MCF 10A (cell line): Measurements from ENCODE around the gene PSME1. TPM values are rescaled to one million over a fixed set of nuclear protein-coding genes. Genes with fewer than 3 reads are reported as not detected.

ENCODE experiments used
- BruUV-seq: library from RNA; stranded (reverse); fragments of 400-500 nt; replicated peaks from 2 replicates; lab custom pipeline; 2021; lab: Mats Ljungman, UMichigan
- CTCF ChIA-PET: fragments of 300-600 bp; sonication (Branson Sonifier 250); formaldehyde crosslinking; extraction: SDS; loops from one replicate; lab custom pipeline; 2021; ENCODE audit warnings: antibody characterized with exemption, inconsistent platforms; lab: Yijun Ruan, JAX
- POLR2A ChIA-PET: fragments of 300-600, 350-650 bp; sonication (Branson Sonifier 250); formaldehyde crosslinking; extraction: SDS; loops from one replicate; lab custom pipeline; 2020; ENCODE audit warnings: antibody characterized with exemption, inconsistent platforms; lab: Yijun Ruan, JAX
- DNase-seq: peaks from one replicate; pipeline ENCODE4 v3.0.0-alpha.2; 2018; ENCODE audit not compliant: unreplicated experiment
- H3K27ac Mint-ChIP-seq: one replicate; pipeline ENCODE4 v1.8.0; 2022; ENCODE audit warnings: mild to moderate bottlenecking, low read depth, mixed read lengths; ENCODE audit not compliant: unreplicated experiment
- H3K27me3 Mint-ChIP-seq: one replicate; pipeline ENCODE4 v1.8.0; 2022; ENCODE audit warnings: mixed read lengths; ENCODE audit not compliant: insufficient read depth, unreplicated experiment
- H3K36me3 Mint-ChIP-seq: one replicate; pipeline ENCODE4 v1.8.0; 2022; ENCODE audit warnings: mild to moderate bottlenecking, moderate library complexity, mixed read lengths; ENCODE audit not compliant: insufficient read depth, unreplicated experiment
- H3K4me1 Mint-ChIP-seq: one replicate; pipeline ENCODE4 v1.8.0; 2022; ENCODE audit warnings: mixed read lengths; ENCODE audit not compliant: insufficient read depth, unreplicated experiment
- H3K4me3 Mint-ChIP-seq: one replicate; pipeline ENCODE4 v1.8.0; 2022; ENCODE audit warnings: mild to moderate bottlenecking, moderate library complexity, mixed read lengths; ENCODE audit not compliant: unreplicated experiment
- H3K9me3 Mint-ChIP-seq: one replicate; pipeline ENCODE4 v1.8.0; 2022; ENCODE audit warnings: mixed read lengths; ENCODE audit not compliant: unreplicated experiment
- intact Hi-C: fragments of 100-400 bp; cut with micrococcal nuclease; formaldehyde crosslinking; loops from 2 replicates; pipeline ENCODE4 v1.14.1; 2022
- microRNA-seq: library from miRNA; unstranded; fragments of <30 nt; microRNA quantifications from one replicate; pipeline ENCODE4 v1.2.0, GENCODE V29; 2022
- total RNA-seq: library from RNA; stranded (reverse); gene quantifications from 2 replicates; pipeline ENCODE4 v1.2.3, GENCODE V29; 2022
- TF ChIP-seq, protein P1 (sequence below): fragments of 200-600 bp; IDR thresholded peaks from one replicate; pipeline ENCODE4 v1.8.0; 2022; ENCODE audit warnings: antibody characterized with exemption, mild to moderate bottlenecking; ENCODE audit not compliant: unreplicated experiment

Gene PSME1
- total RNA-seq, 1 experiment from 2014 or later = 126 TPM

DNA sequence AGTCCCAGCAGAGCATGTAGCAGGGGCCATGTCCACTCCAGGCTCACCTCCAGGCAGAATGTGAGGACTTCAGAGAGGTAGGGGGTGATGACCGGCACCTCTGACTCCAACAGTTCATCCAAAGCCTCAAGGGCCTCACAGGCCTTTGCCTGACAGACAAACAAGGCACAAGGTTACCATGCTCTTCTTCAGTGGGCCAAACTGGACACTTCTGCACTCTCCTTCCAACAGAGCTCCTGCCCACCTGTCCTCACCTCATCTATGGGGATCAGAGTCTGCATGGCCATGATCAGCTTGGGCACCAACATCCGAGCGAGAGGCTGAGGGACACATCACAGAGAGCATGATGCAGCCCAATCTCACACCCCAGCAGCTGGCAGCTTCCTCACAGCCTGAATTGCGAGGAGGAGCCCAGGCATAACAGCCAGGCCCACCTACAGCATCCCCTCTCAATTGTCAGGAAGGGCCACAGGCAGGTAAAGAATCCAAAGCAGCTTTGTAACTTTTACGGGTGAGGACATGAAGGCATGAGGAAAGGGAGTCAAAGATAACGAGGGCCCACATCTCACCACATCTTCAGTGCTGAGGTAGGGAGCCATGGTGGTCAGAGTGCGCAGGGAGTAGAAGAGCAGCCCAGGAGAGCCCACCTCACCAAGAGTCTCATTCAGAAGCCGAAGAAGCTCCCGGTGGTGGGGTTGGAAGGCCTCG lies 51.0 kb downstream of the PSME1 start:
- ChIA-PET POLR2A (interaction anchor here (2.7 to 4.0 kb wide), 2 partner anchors 40 to 77 kb away, joined by 9 to 25 read pairs; partner anchors contain the start of genes PSME2 and RNF31), CTCF (interaction anchor here (0.5 to 7.0 kb wide), 6 partner anchors 10 to 1234 kb away, joined by 3 to 51 read pairs (median 4); partner anchors contain the start of gene IRF9)
- H3K27ac Mint-ChIP-seq = no peak overlapping the region
- no peaks in the 10 kb centered on the region for H3K27me3 Mint-ChIP-seq
- no peak for DNase-seq
- peaks cover 12% of the 10 kb centered on the region for H3K4me1 Mint-ChIP-seq
- TF ChIP-seq, protein P1, sequence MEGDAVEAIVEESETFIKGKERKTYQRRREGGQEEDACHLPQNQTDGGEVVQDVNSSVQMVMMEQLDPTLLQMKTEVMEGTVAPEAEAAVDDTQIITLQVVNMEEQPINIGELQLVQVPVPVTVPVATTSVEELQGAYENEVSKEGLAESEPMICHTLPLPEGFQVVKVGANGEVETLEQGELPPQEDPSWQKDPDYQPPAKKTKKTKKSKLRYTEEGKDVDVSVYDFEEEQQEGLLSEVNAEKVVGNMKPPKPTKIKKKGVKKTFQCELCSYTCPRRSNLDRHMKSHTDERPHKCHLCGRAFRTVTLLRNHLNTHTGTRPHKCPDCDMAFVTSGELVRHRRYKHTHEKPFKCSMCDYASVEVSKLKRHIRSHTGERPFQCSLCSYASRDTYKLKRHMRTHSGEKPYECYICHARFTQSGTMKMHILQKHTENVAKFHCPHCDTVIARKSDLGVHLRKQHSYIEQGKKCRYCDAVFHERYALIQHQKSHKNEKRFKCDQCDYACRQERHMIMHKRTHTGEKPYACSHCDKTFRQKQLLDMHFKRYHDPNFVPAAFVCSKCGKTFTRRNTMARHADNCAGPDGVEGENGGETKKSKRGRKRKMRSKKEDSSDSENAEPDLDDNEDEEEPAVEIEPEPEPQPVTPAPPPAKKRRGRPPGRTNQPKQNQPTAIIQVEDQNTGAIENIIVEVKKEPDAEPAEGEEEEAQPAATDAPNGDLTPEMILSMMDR = no peak
- peaks cover 54% of the 10 kb centered on the region for H3K36me3 Mint-ChIP-seq
- H3K4me3 Mint-ChIP-seq = peak overlapping the region; percentile 81
- no TSS peak for BruUV-seq
- intact Hi-C loops = no loop called here
- H3K9me3 Mint-ChIP-seq = no peaks in the 10 kb centered on the region

DNA sequence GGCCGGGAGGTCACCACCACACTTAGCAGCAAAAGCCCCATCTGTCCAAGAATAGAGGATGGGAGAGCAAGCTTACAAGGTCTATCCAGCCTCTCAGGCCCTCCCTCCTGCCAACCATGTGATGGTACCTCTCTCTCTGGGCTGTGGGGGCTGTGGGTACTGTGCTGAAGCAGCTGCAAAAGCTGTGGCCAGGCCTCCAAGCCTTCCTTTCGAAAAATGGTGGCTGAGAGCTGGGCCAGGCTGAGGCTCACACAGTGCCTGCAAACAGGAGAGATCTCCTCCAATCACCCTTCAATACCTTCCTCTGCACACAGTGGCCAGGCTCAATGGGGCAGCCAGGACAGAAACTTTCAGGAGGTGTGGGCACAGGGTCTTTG lies 51.5 kb downstream of the PSME1 start:
- POLR2A ChIA-PET = interaction anchor here (1.1 to 4.0 kb wide), 4 partner anchors 8 to 78 kb away, joined by 3 to 25 read pairs (median 8); partner anchors contain the start of genes PSME2 and RNF31
- Mint-ChIP-seq H3K27me3 (no peaks in the 10 kb centered on the region), H3K9me3 (no peaks in the 10 kb centered on the region), H3K4me1 (peaks cover 12% of the 10 kb centered on the region), H3K4me3 (peak overlapping the region; percentile 81), H3K27ac (peak overlapping the region; percentile 84), H3K36me3 (peaks cover 57% of the 10 kb centered on the region)
- DNase-seq = no peak
- CTCF ChIA-PET = interaction anchor here (0.5 to 7.0 kb wide), 6 partner anchors 11 to 1234 kb away, joined by 3 to 51 read pairs (median 4); partner anchors contain the start of gene IRF9
- TF ChIP-seq, protein P1 = no peak
- intact Hi-C loops = no loop called here
- BruUV-seq = no TSS peak

Small RNA genes within 50 kb of the gene (microRNA-seq; reads per million reads assigned to microRNA genes)
- not detected for gene MIR7703

Other genes starting within 250 kb of the PSME1 start
- gene DHRS4, start 182.4 kb upstream of the PSME1 start, total RNA-seq = 28.4 and 32.5 TPM in 2 replicates
- 18.1 and 20.8 TPM in 2 replicates for gene DHRS4L2, start 147.3 kb upstream of the PSME1 start, total RNA-seq
- 0.20 TPM in 1 of 2 replicates, not detected in the other for gene CARMIL3, start 84.2 kb upstream of the PSME1 start, total RNA-seq
- gene CPNE6, start 64.6 kb upstream of the PSME1 start, total RNA-seq = not detected in 2 replicates
- 64.7 and 112 TPM in 2 replicates for gene PCK2, start 41.9 kb upstream of the PSME1 start, total RNA-seq
- 38.6 and 48.8 TPM in 2 replicates for gene DCAF11, start 21.4 kb upstream of the PSME1 start, total RNA-seq
- gene NRL, start 21.2 kb upstream of the PSME1 start, total RNA-seq = 1.3 and 2.1 TPM in 2 replicates
- gene FITM1, start 5.5 kb upstream of the PSME1 start, total RNA-seq = 0.47 TPM in 1 of 2 replicates, not detected in the other
- gene EMC9, start 5.4 kb downstream of the PSME1 start, total RNA-seq = 49.2 and 49.9 TPM in 2 replicates
- 134 and 135 TPM in 2 replicates for gene PSME2, start 10.4 kb downstream of the PSME1 start, total RNA-seq
- gene RNF31, start 11.3 kb downstream of the PSME1 start, total RNA-seq = 62.2 and 67.4 TPM in 2 replicates
- 13.6 and 23.8 TPM in 2 replicates for gene IRF9, start 25.1 kb downstream of the PSME1 start, total RNA-seq
- gene REC8, start 35.9 kb downstream of the PSME1 start, total RNA-seq = 6.1 and 12.1 TPM in 2 replicates
- 57.2 and 100 TPM in 2 replicates for gene IPO4, start 52.6 kb downstream of the PSME1 start, total RNA-seq
- 67.8 and 103 TPM in 2 replicates for gene TM9SF1, start 59.2 kb downstream of the PSME1 start, total RNA-seq
- gene TSSK4, start 69.5 kb downstream of the PSME1 start, total RNA-seq = 0.68 and 1.2 TPM in 2 replicates
- gene CHMP4A, start 77.3 kb downstream of the PSME1 start, total RNA-seq = 88.6 and 99.0 TPM in 2 replicates
- gene MDP1, start 79.9 kb downstream of the PSME1 start, total RNA-seq = 11.0 and 20.2 TPM in 2 replicates
- 233 and 243 TPM in 2 replicates for gene NEDD8, start 96.2 kb downstream of the PSME1 start, total RNA-seq
- gene GMPR2, start 96.7 kb downstream of the PSME1 start, total RNA-seq = 77.3 and 79.9 TPM in 2 replicates
- 47.3 and 47.6 TPM in 2 replicates for gene TINF2, start 106.4 kb downstream of the PSME1 start, total RNA-seq
- 16.9 and 26.2 TPM in 2 replicates for gene TGM1, start 127.0 kb downstream of the PSME1 start, total RNA-seq
- gene RABGGTA, start 135.4 kb downstream of the PSME1 start, total RNA-seq = 51.7 and 75.0 TPM in 2 replicates
- gene DHRS1, start 163.6 kb downstream of the PSME1 start, total RNA-seq = 29.2 and 29.7 TPM in 2 replicates
- 29.8 and 31.9 TPM in 2 replicates for gene NOP9, start 163.7 kb downstream of the PSME1 start, total RNA-seq
- 0.52 and 1.3 TPM in 2 replicates for gene CIDEB, start 171.8 kb downstream of the PSME1 start, total RNA-seq
- gene LTB4R2, start 173.9 kb downstream of the PSME1 start, total RNA-seq = 21.7 and 23.8 TPM in 2 replicates
- gene LTB4R, start 175.3 kb downstream of the PSME1 start, total RNA-seq = 15.8 and 19.9 TPM in 2 replicates
- gene ADCY4, start 198.9 kb downstream of the PSME1 start, total RNA-seq = not detected in 2 replicates
- not detected in 2 replicates for gene RIPK3, start 203.8 kb downstream of the PSME1 start, total RNA-seq
- 0.23 and 1.7 TPM in 2 replicates for gene NFATC4, start 232.0 kb downstream of the PSME1 start, total RNA-seq